T-helper 2 cell treated with Interferon-gamma antibody and Interleukin-4, amounts not matched to agents 100 ng/mL and 5 ng/mL, for 36 hours (primary cell): Measurements from ENCODE around the gene CYP4F22. TPM values are rescaled to one million over a fixed set of nuclear protein-coding genes. Genes with fewer than 3 reads are reported as not detected.
"Not testable (repeated sequence)": the region's sequence is repeated elsewhere in the genome, so short reads cannot be mapped to it uniquely, and the experiment has no call there.

Experiments used
- intact Hi-C: fragments of 100-400 bp; cut with micrococcal nuclease; formaldehyde crosslinking; loops from one replicate; pipeline ENCODE4 v1.15.1; 2023
- total RNA-seq: library from RNA; stranded (reverse); gene quantifications from 2 replicates; pipeline ENCODE4 v1.2.3, GENCODE V29; 2022

Gene CYP4F22
- 0.34 and 0.55 TPM in 2 replicates for total RNA-seq

- intact Hi-C loops: no loop called here
Observed at GRCh38 chr19:15508035-15508710, at the start of gene CYP4F22. TSS of gene CYP4F22 (plus strand) at chr19:15508525. CDS start at chr19:15525337, 16,812 bp downstream.

- intact Hi-C loops: loop anchor here (10.0 kb wide), 2 partner anchors 373 to 863 kb away; partner anchors contain the start of gene KLF2
Observed at GRCh38 chr19:15461694-15462093, 46.6 kb upstream of the CYP4F22 start.

- intact Hi-C loops: loop anchor here (1.0 to 10.0 kb wide), 3 partner anchors 45 to 861 kb away; partner anchors contain the start of gene KLF2
Observed at GRCh38 chr19:15463861-15464371, 44.4 kb upstream of the CYP4F22 start.

GRCh38 chr19:15464394-15465385 lies 43.6 kb upstream of the CYP4F22 start, which contains the start of gene RASAL3:
TSS of gene RASAL3 (minus strand) at chr19:15464544. CDS start at chr19:15464358, 186 bp downstream.
- intact Hi-C loops: loop anchor here (5.0 to 10.0 kb wide), 3 partner anchors 370 to 1103 kb away; partner anchors contain the start of gene KLF2

- intact Hi-C loops: loop anchor here (1.0 to 10.0 kb wide), 7 partner anchors 16 to 1100 kb away; partner anchors contain the start of gene KLF2
Observed at GRCh38 chr19:15466851-15467733, 41.2 kb upstream of the CYP4F22 start.

- intact Hi-C loops: loop anchor here (1.0 to 10.0 kb wide), 7 partner anchors 17 to 1100 kb away; partner anchors contain the start of gene KLF2
Observed at GRCh38 chr19:15467734-15468214, 40.6 kb upstream of the CYP4F22 start.

- intact Hi-C loops: loop anchor here (5.0 to 10.0 kb wide), 3 partner anchors 366 to 1098 kb away; partner anchors contain the start of gene KLF2
Observed at GRCh38 chr19:15468675-15469512, 39.4 kb upstream of the CYP4F22 start.

GRCh38 chr19:15469513-15470297 lies 38.6 kb upstream of the CYP4F22 start:
- intact Hi-C loops: loop anchor here (5.0 to 10.0 kb wide), 3 partner anchors 365 to 1098 kb away; partner anchors contain the start of gene KLF2

- intact Hi-C loops: no loop called here
Observed at GRCh38 chr19:15471639-15472101, 36.7 kb upstream of the CYP4F22 start.

GRCh38 chr19:15473821-15474220 lies 34.5 kb upstream of the CYP4F22 start:
- intact Hi-C loops: not testable (repeated sequence)

- intact Hi-C loops: no loop called here
Observed at GRCh38 chr19:15475169-15475568, 33.2 kb upstream of the CYP4F22 start.

- intact Hi-C loops: no loop called here
Observed at GRCh38 chr19:15475611-15476010, 32.7 kb upstream of the CYP4F22 start.

- intact Hi-C loops: no loop called here
Observed at GRCh38 chr19:15476325-15476724, 32.0 kb upstream of the CYP4F22 start.

GRCh38 chr19:15479391-15480345 lies 28.7 kb upstream of the CYP4F22 start, which contains the start of gene PGLYRP2:
TSS of gene PGLYRP2 (minus strand) at chr19:15479501. CDS start at chr19:15479371, 130 bp downstream.
- intact Hi-C loops: no loop called here

- intact Hi-C loops: not testable (repeated sequence)
Observed at GRCh38 chr19:15480996-15481395, 27.3 kb upstream of the CYP4F22 start.

GRCh38 chr19:15485768-15486167 lies 22.6 kb upstream of the CYP4F22 start:
- intact Hi-C loops: not testable (repeated sequence)

- intact Hi-C loops: no loop called here
Observed at GRCh38 chr19:15487038-15487437, 21.3 kb upstream of the CYP4F22 start.
